Measurements from ENCODE around the gene OPRD1. TPM values are rescaled to one million over a fixed set of nuclear protein-coding genes. Genes with fewer than 3 reads are reported as not detected.

Gene OPRD1
- total RNA-seq, 1 donor from 2014 or later, result 0.27 TPM

GRCh38 chr1:28803051-28803450, 8.9 kb upstream of the OPRD1 start:
- no peak overlapping the region for H3K27ac Mint-ChIP-seq (ENCODE audit: unreplicated experiment)
- H3K9me3 Mint-ChIP-seq (ENCODE audit: unreplicated experiment), result no peaks in the 10 kb centered on the region
- TF ChIP-seq CTCF (IDR thresholded peaks at IDR 0.05), result no peak
- H3K4me3 Mint-ChIP-seq (ENCODE audit: unreplicated experiment), result no peak overlapping the region
- no peak for DNase-seq (ENCODE audit: extremely low spot score, unreplicated experiment)
- H3K36me3 Mint-ChIP-seq (ENCODE audit: unreplicated experiment), result no peaks in the 10 kb centered on the region
- H3K4me1 Mint-ChIP-seq (ENCODE audit: unreplicated experiment), result peaks cover 5% of the 10 kb centered on the region
- peaks cover 4% of the 10 kb centered on the region for H3K27me3 Mint-ChIP-seq (ENCODE audit: unreplicated experiment)

GRCh38 chr1:28803662-28804061, 8.3 kb upstream of the OPRD1 start:
- H3K4me1 Mint-ChIP-seq (ENCODE audit: unreplicated experiment), result peaks cover 5% of the 10 kb centered on the region
- no peaks in the 10 kb centered on the region for H3K9me3 Mint-ChIP-seq (ENCODE audit: unreplicated experiment)
- no peaks in the 10 kb centered on the region for H3K36me3 Mint-ChIP-seq (ENCODE audit: unreplicated experiment)
- DNase-seq (ENCODE audit: extremely low spot score, unreplicated experiment), result no peak
- H3K27me3 Mint-ChIP-seq (ENCODE audit: unreplicated experiment), result peaks cover 4% of the 10 kb centered on the region
- no peak overlapping the region for H3K27ac Mint-ChIP-seq (ENCODE audit: unreplicated experiment)
- TF ChIP-seq CTCF (IDR thresholded peaks at IDR 0.05), result no peak
- H3K4me3 Mint-ChIP-seq (ENCODE audit: unreplicated experiment), result no peak overlapping the region

GRCh38 chr1:28804071-28804470, 7.9 kb upstream of the OPRD1 start:
- DNase-seq (ENCODE audit: extremely low spot score, unreplicated experiment), result no peak
- no peaks in the 10 kb centered on the region for H3K9me3 Mint-ChIP-seq (ENCODE audit: unreplicated experiment)
- peaks cover under 1% of the 10 kb centered on the region for H3K27me3 Mint-ChIP-seq (ENCODE audit: unreplicated experiment)
- H3K4me3 Mint-ChIP-seq (ENCODE audit: unreplicated experiment), result no peak overlapping the region
- H3K4me1 Mint-ChIP-seq (ENCODE audit: unreplicated experiment), result peaks cover 5% of the 10 kb centered on the region
- no peak overlapping the region for H3K27ac Mint-ChIP-seq (ENCODE audit: unreplicated experiment)
- no peak for TF ChIP-seq CTCF (IDR thresholded peaks at IDR 0.05)
- H3K36me3 Mint-ChIP-seq (ENCODE audit: unreplicated experiment), result no peaks in the 10 kb centered on the region

GRCh38 chr1:28807046-28807445, 4.9 kb upstream of the OPRD1 start:
- no peak for DNase-seq (ENCODE audit: extremely low spot score, unreplicated experiment)
- H3K4me1 Mint-ChIP-seq (ENCODE audit: unreplicated experiment), result peaks cover 2% of the 10 kb centered on the region
- H3K9me3 Mint-ChIP-seq (ENCODE audit: unreplicated experiment), result no peaks in the 10 kb centered on the region
- TF ChIP-seq CTCF (IDR thresholded peaks at IDR 0.05), result no peak
- H3K36me3 Mint-ChIP-seq (ENCODE audit: unreplicated experiment), result no peaks in the 10 kb centered on the region
- no peak overlapping the region for H3K27ac Mint-ChIP-seq (ENCODE audit: unreplicated experiment)
- H3K27me3 Mint-ChIP-seq (ENCODE audit: unreplicated experiment), result peaks cover 21% of the 10 kb centered on the region
- H3K4me3 Mint-ChIP-seq (ENCODE audit: unreplicated experiment), result no peak overlapping the region

- H3K27me3 Mint-ChIP-seq (ENCODE audit: unreplicated experiment), result peaks cover 27% of the 10 kb centered on the region
- no peaks in the 10 kb centered on the region for H3K9me3 Mint-ChIP-seq (ENCODE audit: unreplicated experiment)
- TF ChIP-seq CTCF (IDR thresholded peaks at IDR 0.05), result no peak
- no peak for DNase-seq (ENCODE audit: extremely low spot score, unreplicated experiment)
- H3K36me3 Mint-ChIP-seq (ENCODE audit: unreplicated experiment), result no peaks in the 10 kb centered on the region
- no peak overlapping the region for H3K27ac Mint-ChIP-seq (ENCODE audit: unreplicated experiment)
- H3K4me1 Mint-ChIP-seq (ENCODE audit: unreplicated experiment), result peaks cover 8% of the 10 kb centered on the region
- no peak overlapping the region for H3K4me3 Mint-ChIP-seq (ENCODE audit: unreplicated experiment)
These were observed 4.0 kb upstream of the OPRD1 start for GRCh38 chr1:28807986-28808385.

Measured in osteocyte (in vitro differentiated cells).